ENCODE results near the gene LRP1B. TPM values are rescaled to one million over a fixed set of nuclear protein-coding genes. Genes with fewer than 3 reads are reported as not detected.

Gene LRP1B
- total RNA-seq, 1 donor from 2014 or later, result 0.27 TPM

GRCh38 chr2:142045641-142046040 lies 85.2 kb downstream of the LRP1B start:
- intact Hi-C loops (cut with DNase I), result no loop called here
- DNase-seq (ENCODE audit: low spot score), result no peak

- intact Hi-C loops (cut with DNase I), result no loop called here
- no peak for DNase-seq (ENCODE audit: low spot score)
These were observed 86.6 kb downstream of the LRP1B start for GRCh38 chr2:142044197-142044596.

GRCh38 chr2:142042536-142043199 lies 88.1 kb downstream of the LRP1B start:
- intact Hi-C loops (cut with DNase I), result no loop called here
- no peak for DNase-seq (ENCODE audit: low spot score)

- intact Hi-C loops (cut with DNase I), result no loop called here
- no peak for DNase-seq (ENCODE audit: low spot score)
These were observed 88.8 kb downstream of the LRP1B start for GRCh38 chr2:142041996-142042395.

- intact Hi-C loops (cut with DNase I), result no loop called here
- no peak for DNase-seq (ENCODE audit: low spot score)
These were observed 89.7 kb downstream of the LRP1B start for GRCh38 chr2:142041105-142041504.

GRCh38 chr2:142040556-142040955 lies 90.3 kb downstream of the LRP1B start:
- intact Hi-C loops (cut with DNase I), result no loop called here
- no peak for DNase-seq (ENCODE audit: low spot score)

- intact Hi-C loops (cut with DNase I), result no loop called here
- no peak for DNase-seq (ENCODE audit: low spot score)
These were observed 92.0 kb downstream of the LRP1B start for GRCh38 chr2:142038826-142039225.

GRCh38 chr2:142037744-142038143 lies 93.1 kb downstream of the LRP1B start:
- DNase-seq (ENCODE audit: low spot score), result no peak
- intact Hi-C loops (cut with DNase I), result no loop called here

- intact Hi-C loops (cut with DNase I), result no loop called here
- DNase-seq (ENCODE audit: low spot score), result no peak
These were observed 93.8 kb downstream of the LRP1B start for GRCh38 chr2:142037066-142037465.

- DNase-seq (ENCODE audit: low spot score), result no peak
- intact Hi-C loops (cut with DNase I), result no loop called here
These were observed 97.4 kb downstream of the LRP1B start for GRCh38 chr2:142033393-142033792.

- no peak for DNase-seq (ENCODE audit: low spot score)
These were observed 99.2 kb downstream of the LRP1B start for GRCh38 chr2:142031656-142032055.

GRCh38 chr2:142030735-142031134 lies 100.1 kb downstream of the LRP1B start:
- intact Hi-C loops (cut with DNase I), result no loop called here
- DNase-seq (ENCODE audit: low spot score), result no peak

More at GRCh38 chr2:142031656-142032055, 99.2 kb downstream of the LRP1B start:
- intact Hi-C loops (cut with DNase I), result no loop called here

- intact Hi-C loops (cut with DNase I), result no loop called here
- no peak for DNase-seq (ENCODE audit: low spot score)
These were observed 100.8 kb downstream of the LRP1B start for GRCh38 chr2:142029974-142030373.

GRCh38 chr2:142025394-142025793 lies 105.4 kb downstream of the LRP1B start:
- intact Hi-C loops (cut with DNase I), result no loop called here
- no peak for DNase-seq (ENCODE audit: low spot score)

- intact Hi-C loops (cut with DNase I), result no loop called here
- no peak for DNase-seq (ENCODE audit: low spot score)
These were observed 110.4 kb downstream of the LRP1B start for GRCh38 chr2:142020368-142020767.

- no peak for DNase-seq (ENCODE audit: low spot score)
- intact Hi-C loops (cut with DNase I), result no loop called here
These were observed 116.3 kb downstream of the LRP1B start for GRCh38 chr2:142014536-142014935.

- DNase-seq (ENCODE audit: low spot score), result no peak
- intact Hi-C loops (cut with DNase I), result no loop called here
These were observed 118.0 kb downstream of the LRP1B start for GRCh38 chr2:142012797-142013196.

- DNase-seq (ENCODE audit: low spot score), result no peak
- intact Hi-C loops (cut with DNase I), result no loop called here
These were observed 120.1 kb downstream of the LRP1B start for GRCh38 chr2:142010477-142011270.

- no peak for DNase-seq (ENCODE audit: low spot score)
- intact Hi-C loops (cut with DNase I), result no loop called here
These were observed 122.6 kb downstream of the LRP1B start for GRCh38 chr2:142008135-142008744.

- intact Hi-C loops (cut with DNase I), result no loop called here
- no peak for DNase-seq (ENCODE audit: low spot score)
These were observed 136.8 kb downstream of the LRP1B start for GRCh38 chr2:141994066-141994465.

- DNase-seq (ENCODE audit: low spot score), result no peak
- intact Hi-C loops (cut with DNase I), result no loop called here
These were observed 138.1 kb downstream of the LRP1B start for GRCh38 chr2:141992695-141993094.

Measured in cardiac septum (tissue), 1 donor.